Left lung (tissue), 10 donors: Measurements from ENCODE around the gene ATP5F1D. TPM values are rescaled to one million over a fixed set of nuclear protein-coding genes. Genes with fewer than 3 reads are reported as not detected.
"Not testable (repeated sequence)": the region's sequence is repeated elsewhere in the genome, so short reads cannot be mapped to it uniquely, and the experiment has no call there.

Experiments used
- ATAC-seq: fragments of 200-7000 bp; cut with Tn5 transposase; one replicate; pipeline ENCODE4 v1.9.1; 2020; ENCODE audit warnings: moderate library complexity
- DNase-seq, 4 donors: peaks; one replicate each; pipeline ENCODE4 v3.0.0-alpha.2; 2013 to 2020
- H3K27ac ChIP-seq, 2 donors: fragments of 200-600 bp; sonication (generic) in 1 of 2; one replicate each; pipeline versions ENCODE4 v1.5.0 to v1.8.0; 2020 to 2021
- H3K27me3 ChIP-seq, 2 donors: fragments of 200-600 bp; sonication (generic) in 1 of 2; one replicate each; pipeline versions ENCODE4 v1.5.0 to v1.8.0; 2020 to 2021
- H3K36me3 ChIP-seq, 2 donors: fragments of 200-600 bp; sonication (generic) in 1 of 2; one replicate each; pipeline versions ENCODE4 v1.5.0 to v1.8.0; 2020 to 2021
- H3K4me1 ChIP-seq, 2 donors: fragments of 200-600 bp; one replicate each; pipeline ENCODE4 v1.8.0; 2021
- H3K4me3 ChIP-seq, 2 donors: fragments of 200-600 bp; sonication (generic) in 1 of 2; one replicate each; pipeline versions ENCODE4 v1.5.0 to v1.8.0; 2020 to 2021; ENCODE audit warnings: mild to moderate bottlenecking in 1 of 2
- H3K9me3 ChIP-seq, 2 donors: fragments of 200-600 bp; sonication (generic) in 1 of 2; one replicate each; pipeline versions ENCODE4 v1.5.0 to v1.8.0; 2020 to 2021
- intact Hi-C, 2 donors: fragments of 100-400 bp; cut with DNase I; formaldehyde crosslinking; loops; one replicate each; pipeline versions ENCODE4 v1.11.2 to v1.14.2; 2022
- polyA plus RNA-seq, 6 donors: library from polyadenylated mRNA; unstranded; fragments of 120-200 nt; gene quantifications; one replicate each; pipeline ENCODE4 v1.2.1, GENCODE V29; 2013; ENCODE audit not compliant: insufficient read length in 6 of 6
- total RNA-seq, 2 donors: library from RNA; stranded (reverse); fragmentation: NEBNext Ultra II Directional; extraction: Animal tissue kit (Norgen Biotek cat#: 25700); gene quantifications; one replicate each; pipeline ENCODE4 v1.2.1, GENCODE V29; 2021
- TF ChIP-seq, protein P1 (sequence below), 2 donors: fragments of 200-600 bp; sonication (generic) in 1 of 2; IDR thresholded peaks; one replicate each; pipeline versions ENCODE4 v1.5.0 to v1.8.0; 2021; ENCODE audit warnings: antibody characterized with exemption in 2 of 2
- donor health status: DM: no; HTN: yes; CAD: no.
- donor health status: DM: no; HTN: no; CAD: no.

ATP5F1D gene
- total and polyA plus RNA-seq, 8 donors, result 55.0 to 161 (median 83.7) TPM

DNA sequence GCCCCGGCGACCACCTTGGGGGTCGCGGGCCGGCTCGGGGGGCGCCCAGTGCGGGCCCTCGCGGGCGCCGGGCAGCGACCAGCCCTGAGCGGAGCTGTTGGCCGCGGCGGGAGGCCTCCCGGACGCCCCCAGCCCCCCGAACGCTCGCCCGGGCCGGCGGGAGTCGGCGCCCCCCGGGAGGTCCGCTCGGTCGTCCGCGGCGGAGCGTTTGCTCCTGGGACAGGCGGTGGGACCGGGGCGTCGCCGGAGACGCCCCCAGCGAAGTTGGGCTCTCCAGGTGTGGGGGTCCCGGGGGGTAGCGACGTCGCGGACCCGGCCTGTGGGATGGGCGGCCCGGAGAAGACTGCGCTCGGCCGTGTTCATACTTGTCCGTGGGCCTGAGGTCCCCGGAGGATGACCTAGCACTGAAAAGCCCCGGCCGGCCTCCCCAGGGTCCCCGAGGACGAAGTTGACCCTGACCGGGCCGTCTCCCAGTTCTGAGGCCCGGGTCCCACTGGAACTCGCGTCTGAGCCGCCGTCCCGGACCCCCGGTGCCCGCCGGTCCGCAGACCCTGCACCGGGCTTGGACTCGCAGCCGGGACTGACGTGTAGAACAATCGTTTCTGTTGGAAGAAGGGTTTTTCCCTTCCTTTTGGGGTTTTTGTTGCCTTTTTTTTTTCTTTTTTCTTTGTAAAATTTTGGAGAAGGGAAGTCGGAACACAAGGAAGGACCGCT is 35.2 kb upstream of the ATP5F1D start:
- peak overlapping the region; percentile 67 to 88 for H3K4me3 ChIP-seq
- H3K9me3 ChIP-seq, result no peaks in the 10 kb centered on the region
- TF ChIP-seq, protein P1, sequence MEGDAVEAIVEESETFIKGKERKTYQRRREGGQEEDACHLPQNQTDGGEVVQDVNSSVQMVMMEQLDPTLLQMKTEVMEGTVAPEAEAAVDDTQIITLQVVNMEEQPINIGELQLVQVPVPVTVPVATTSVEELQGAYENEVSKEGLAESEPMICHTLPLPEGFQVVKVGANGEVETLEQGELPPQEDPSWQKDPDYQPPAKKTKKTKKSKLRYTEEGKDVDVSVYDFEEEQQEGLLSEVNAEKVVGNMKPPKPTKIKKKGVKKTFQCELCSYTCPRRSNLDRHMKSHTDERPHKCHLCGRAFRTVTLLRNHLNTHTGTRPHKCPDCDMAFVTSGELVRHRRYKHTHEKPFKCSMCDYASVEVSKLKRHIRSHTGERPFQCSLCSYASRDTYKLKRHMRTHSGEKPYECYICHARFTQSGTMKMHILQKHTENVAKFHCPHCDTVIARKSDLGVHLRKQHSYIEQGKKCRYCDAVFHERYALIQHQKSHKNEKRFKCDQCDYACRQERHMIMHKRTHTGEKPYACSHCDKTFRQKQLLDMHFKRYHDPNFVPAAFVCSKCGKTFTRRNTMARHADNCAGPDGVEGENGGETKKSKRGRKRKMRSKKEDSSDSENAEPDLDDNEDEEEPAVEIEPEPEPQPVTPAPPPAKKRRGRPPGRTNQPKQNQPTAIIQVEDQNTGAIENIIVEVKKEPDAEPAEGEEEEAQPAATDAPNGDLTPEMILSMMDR (IDR thresholded peaks at IDR 0.05), result no peak
- no peaks in the 10 kb centered on the region for H3K27me3 ChIP-seq
- intact Hi-C loops, result no loop called here
- DNase-seq (peak in 1 of 4 donors; percentile 83), ATAC-seq (no peak)
- H3K4me1 ChIP-seq, result peaks cover 14 to 70% of the 10 kb centered on the region in 2 donors
- H3K27ac ChIP-seq, result peak overlapping the region; percentile 75
- H3K36me3 ChIP-seq, result peaks cover 0 to 6% of the 10 kb centered on the region in 2 donors

- peak overlapping the region; percentile 67 to 88 for H3K4me3 ChIP-seq
- peaks cover 0 to 6% of the 10 kb centered on the region in 2 donors for H3K36me3 ChIP-seq
- TF ChIP-seq, protein P1 (IDR thresholded peaks at IDR 0.05), result no peak
- peak overlapping the region; percentile 75 for H3K27ac ChIP-seq
- intact Hi-C loops, result no loop called here
- ATAC-seq, result peak; percentile 14
- no peaks in the 10 kb centered on the region for H3K27me3 ChIP-seq
- H3K4me1 ChIP-seq, result peaks cover 14 to 77% of the 10 kb centered on the region in 2 donors
- H3K9me3 ChIP-seq, result no peaks in the 10 kb centered on the region
- peak in 2 of 4 donors; percentile 57 to 89 for DNase-seq
Observed at GRCh38 chr19:1206864-1207450, 34.6 kb upstream of the ATP5F1D start.

GRCh38 chr19:1208830-1209229 is 32.7 kb upstream of the ATP5F1D start:
- H3K4me1 ChIP-seq, result peaks cover 21 to 85% of the 10 kb centered on the region in 2 donors
- ATAC-seq, H3K27ac ChIP-seq, H3K36me3 ChIP-seq, H3K4me3 ChIP-seq, intact Hi-C loops, DNase-seq, H3K27me3 ChIP-seq, H3K9me3 ChIP-seq: not testable (repeated sequence)

DNA sequence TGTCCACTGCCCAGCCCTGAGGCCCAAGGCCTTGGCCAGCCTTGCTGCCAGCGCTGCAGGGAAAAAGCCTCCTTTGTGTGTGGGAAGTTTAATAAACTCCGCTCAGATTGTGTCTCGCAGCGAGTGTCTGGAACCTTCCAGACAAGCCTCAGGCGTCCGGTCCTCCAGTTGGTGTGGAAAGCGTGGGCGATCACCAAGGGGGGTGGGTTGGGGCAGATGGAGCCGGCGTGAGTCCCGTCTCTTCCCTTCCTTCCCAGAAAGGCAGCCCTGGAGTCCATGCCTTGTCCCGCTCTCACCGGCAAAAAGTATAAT is 31.4 kb upstream of the ATP5F1D start:
- no peak for ATAC-seq
- intact Hi-C loops, result no loop called here
- peaks cover 35 to 86% of the 10 kb centered on the region in 2 donors for H3K4me1 ChIP-seq

DNA sequence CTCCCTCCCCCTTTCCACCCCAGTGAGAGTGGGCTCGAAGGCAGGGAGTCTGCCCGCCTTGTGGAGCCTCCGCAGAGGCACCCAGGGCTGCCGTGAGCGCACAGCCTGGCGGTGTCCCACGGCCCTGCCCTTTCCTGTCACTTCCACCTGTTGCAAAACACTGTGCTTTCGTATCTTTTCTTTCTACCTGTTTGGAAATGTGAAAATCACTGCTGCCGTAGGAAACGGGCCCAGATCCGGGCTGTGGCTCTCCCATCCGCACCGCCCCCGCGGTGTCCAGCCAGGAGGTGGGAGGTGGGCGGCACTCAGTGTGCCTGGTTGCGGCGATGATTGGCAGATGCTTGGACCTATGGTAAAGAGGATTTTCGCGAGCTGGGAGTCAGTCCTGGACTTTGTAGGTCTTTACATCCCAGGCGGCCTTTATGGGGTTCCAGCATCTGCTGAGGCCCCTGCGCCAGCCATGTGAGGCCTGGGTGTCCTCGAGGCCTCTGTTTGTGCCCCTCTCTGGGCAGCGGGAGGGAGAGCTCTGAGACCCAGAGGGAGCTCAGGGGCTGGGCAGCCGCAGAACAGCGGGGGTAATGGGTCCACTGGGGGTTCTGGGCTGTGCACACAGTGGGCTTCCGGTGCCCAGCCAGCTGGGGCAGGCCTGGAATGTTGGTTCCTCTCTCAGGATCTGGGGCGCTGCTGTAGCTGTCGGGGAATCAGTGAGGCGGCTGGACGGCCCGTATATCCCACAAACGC is 29.9 kb upstream of the ATP5F1D start:
- intact Hi-C loops, result no loop called here
- DNase-seq, result no peak
- no peak overlapping the region for H3K4me3 ChIP-seq
- TF ChIP-seq, protein P1 (IDR thresholded peaks at IDR 0.05), result no peak
- peaks cover 0 to 10% of the 10 kb centered on the region in 2 donors for H3K36me3 ChIP-seq
- ATAC-seq, result no peak
- peak overlapping the region in 1 of 2 donors; percentile 23 for H3K27ac ChIP-seq
- H3K27me3 ChIP-seq, result no peaks in the 10 kb centered on the region
- H3K9me3 ChIP-seq, result no peaks in the 10 kb centered on the region
- peaks cover 38 to 97% of the 10 kb centered on the region in 2 donors for H3K4me1 ChIP-seq

More for the DNA sequence above, 31.4 kb upstream of the ATP5F1D start:
- Histone ChIP-seq H3K9me3 (no peaks in the 10 kb centered on the region), H3K4me3 (no peak overlapping the region), H3K27ac (no peak overlapping the region), H3K27me3 (no peaks in the 10 kb centered on the region), H3K36me3 (peaks cover 0 to 6% of the 10 kb centered on the region in 2 donors)
- TF ChIP-seq, protein P1 (IDR thresholded peaks at IDR 0.05), result no peak
- no peak for DNase-seq
